Nephron (organoid): ENCODE results near the gene ABLIM1.
A peak's percentile ranks its signal among the peaks of the same experiment; 100 is the strongest.

Source experiments
- H3K27ac Mint-ChIP-seq, 3 experiments: 2 replicates each; pipeline ENCODE4 v1.8.0; 2020; ENCODE audit warnings: mixed read lengths in 3 of 3, mild to moderate bottlenecking in 2 of 3, moderate library complexity in 1 of 3
- H3K27me3 Mint-ChIP-seq: 2 replicates; pipeline ENCODE4 v1.8.0; 2021; ENCODE audit warnings: low read depth, mild to moderate bottlenecking, moderate library complexity, mixed read lengths
- H3K36me3 Mint-ChIP-seq: 2 replicates; pipeline ENCODE4 v1.8.0; 2020; ENCODE audit warnings: low read depth, mixed read lengths
- H3K4me1 Mint-ChIP-seq: 2 replicates; pipeline ENCODE4 v1.8.0; 2020; ENCODE audit warnings: mixed read lengths
- H3K4me3 Mint-ChIP-seq, 3 experiments: 2 replicates each; pipeline ENCODE4 v1.8.0; 2020; ENCODE audit warnings: mild to moderate bottlenecking in 3 of 3, mixed read lengths in 3 of 3, moderate library complexity in 2 of 3
- H3K9me3 Mint-ChIP-seq: 2 replicates; pipeline ENCODE4 v1.8.0; 2020; ENCODE audit warnings: mixed read lengths
- CTCF ChIP-seq, 3 experiments: fragments of 200-600 bp; sonication (generic); IDR thresholded peaks; one replicate each; pipeline ENCODE4 v1.5.0; 2021; ENCODE audit warnings: antibody characterized with exemption in 3 of 3; ENCODE audit not compliant: unreplicated experiment in 3 of 3

ABLIM1 gene

GRCh38 chr10:114412907-114413797 is 244.9 kb downstream of the ABLIM1 start:
- H3K9me3 Mint-ChIP-seq = peaks cover 4% of the 10 kb centered on the region
- no peaks in the 10 kb centered on the region for H3K36me3 Mint-ChIP-seq
- H3K27ac Mint-ChIP-seq = peak overlapping the region; percentile 19 to 72 (median 36)
- no peak for TF ChIP-seq CTCF (IDR thresholded peaks at IDR 0.05; ENCODE audit: unreplicated experiment in 3 of 3)
- H3K27me3 Mint-ChIP-seq = peaks cover 28% of the 10 kb centered on the region
- H3K4me1 Mint-ChIP-seq = peaks cover 14% of the 10 kb centered on the region
- H3K4me3 Mint-ChIP-seq = no peak overlapping the region

- Mint-ChIP-seq H3K4me3 (peak overlapping the region in 1 of 3 experiments; percentile 40), H3K27me3 (peaks cover 39% of the 10 kb centered on the region), H3K27ac (peak overlapping the region in 1 of 3 experiments; percentile 38), H3K4me1 (peaks cover 20% of the 10 kb centered on the region), H3K36me3 (no peaks in the 10 kb centered on the region), H3K9me3 (no peaks in the 10 kb centered on the region)
- TF ChIP-seq CTCF (IDR thresholded peaks at IDR 0.05; ENCODE audit: unreplicated experiment in 3 of 3) = no peak
Measured at GRCh38 chr10:114408968-114409444, 249.1 kb downstream of the ABLIM1 start.

- no peaks in the 10 kb centered on the region for H3K9me3 Mint-ChIP-seq
- TF ChIP-seq CTCF (IDR thresholded peaks at IDR 0.05; ENCODE audit: unreplicated experiment in 3 of 3) = no peak
Measured at GRCh38 chr10:114408112-114408967, 249.7 kb downstream of the ABLIM1 start.

GRCh38 chr10:114406455-114406854 is 251.6 kb downstream of the ABLIM1 start:
- H3K4me3 Mint-ChIP-seq = peak overlapping the region in 1 of 3 experiments; percentile 40
- no peaks in the 10 kb centered on the region for H3K36me3 Mint-ChIP-seq
- H3K4me1 Mint-ChIP-seq = peaks cover 30% of the 10 kb centered on the region
- peaks cover 46% of the 10 kb centered on the region for H3K27me3 Mint-ChIP-seq
- TF ChIP-seq CTCF (IDR thresholded peaks at IDR 0.05; ENCODE audit: unreplicated experiment in 3 of 3) = no peak
- H3K27ac Mint-ChIP-seq = peak overlapping the region in 1 of 3 experiments; percentile 27
- no peaks in the 10 kb centered on the region for H3K9me3 Mint-ChIP-seq

More at GRCh38 chr10:114408112-114408967, 249.7 kb downstream of the ABLIM1 start:
- Mint-ChIP-seq H3K4me1 (peaks cover 19% of the 10 kb centered on the region), H3K36me3 (no peaks in the 10 kb centered on the region), H3K4me3 (no peak overlapping the region), H3K27me3 (peaks cover 40% of the 10 kb centered on the region), H3K27ac (no peak overlapping the region)

- Mint-ChIP-seq H3K27ac (peak overlapping the region; percentile 22 to 65 (median 55)), H3K27me3 (peaks cover 46% of the 10 kb centered on the region), H3K4me3 (peak overlapping the region; percentile 80 to 87 (median 87)), H3K36me3 (no peaks in the 10 kb centered on the region), H3K4me1 (peaks cover 44% of the 10 kb centered on the region), H3K9me3 (no peaks in the 10 kb centered on the region)
- no peak for TF ChIP-seq CTCF (IDR thresholded peaks at IDR 0.05; ENCODE audit: unreplicated experiment in 3 of 3)
Measured at GRCh38 chr10:114405011-114405350, 253.1 kb downstream of the ABLIM1 start.
